ENCODE results near the gene SRMS. TPM values are rescaled to one million over a fixed set of nuclear protein-coding genes. Genes with fewer than 3 reads are reported as not detected.

The SRMS gene
- total RNA-seq, 1 experiment from 2014 or later = 3.2 TPM

GRCh38 chr20:63492982-63493381 is 54.6 kb downstream of the SRMS start:
- Histone ChIP-seq H3K4me1 (ENCODE audit: control insufficient read depth in 1 of 2, insufficient read depth in 2 of 2, low read length in 2 of 2) (peaks cover 11 to 18% of the 10 kb centered on the region in 2 experiments; a peak in 3 of 4 replicates), H3K9me2 (ENCODE audit: insufficient read depth) (no peaks in the 10 kb centered on the region), H3K27ac (ENCODE audit: low read depth, low read length) (no peak overlapping the region), H3K36me3 (ENCODE audit: control insufficient read depth in 1 of 2, insufficient read depth in 2 of 2, low read length in 2 of 2) (peaks cover 44 to 79% of the 10 kb centered on the region in 2 experiments), H3K9ac (ENCODE audit: low read length) (no peak overlapping the region), H3K79me2 (ENCODE audit: insufficient read depth, low read length) (peaks cover 44% of the 10 kb centered on the region), H2AFZ (ENCODE audit: low read depth, low read length, poor library complexity, severe bottlenecking) (no peak overlapping the region), H3K9me3 (ENCODE audit: control insufficient read depth in 1 of 2, insufficient read depth in 1 of 2, low read depth in 1 of 2, low read length in 2 of 2) (no peaks in the 10 kb centered on the region), H4K20me1 (ENCODE audit: insufficient read depth) (no peaks in the 10 kb centered on the region), H3K27me3 (ENCODE audit: insufficient read depth, low read length) (no peaks in the 10 kb centered on the region), H3K4me2 (ENCODE audit: low read length) (no peak overlapping the region), H3K4me3 (replicated peaks in 1 of 2; ENCODE audit: low read depth in 1 of 2, low read length in 2 of 2) (no peak overlapping the region)
- no peak for ATAC-seq
- ChIA-PET RAD21 (ENCODE audit: low non-redundant PET in 1 of 2, low total read pairs in 2 of 2, uncharacterized antibody in 2 of 2, unreplicated experiment in 2 of 2) (no interaction called here), CTCF (no interaction called here), POLR2A (no interaction called here)
- BruUV-seq (replicated peaks) = no TSS peak
- DNase-seq (ENCODE audit: low read depth, low spot score) = no peak
- intact Hi-C loops (cut with micrococcal nuclease) = no loop called here
- TF ChIP-seq REST (IDR thresholded peaks at IDR 0.05; ENCODE audit: low read depth) (no peak), SP1 (IDR thresholded peaks at IDR 0.05; ENCODE audit: low read depth) (no peak), EZH2 (IDR thresholded peaks at IDR 0.05) (no peak), ZFX (IDR thresholded peaks at IDR 0.05) (no peak), MAX (IDR thresholded peaks at IDR 0.05) (no peak), SRF (IDR thresholded peaks at IDR 0.05; ENCODE audit: low read depth) (no peak), ZBTB33 (IDR thresholded peaks at IDR 0.05; ENCODE audit: extremely low read depth, insufficient replicate concordance, low read length) (no peak), EGR1 (IDR thresholded peaks at IDR 0.05; ENCODE audit: low read depth) (no peak), SIN3A (IDR thresholded peaks at IDR 0.05; ENCODE audit: low read depth) (no peak), POLR2AphosphoS5 (IDR thresholded peaks at IDR 0.05; ENCODE audit: low read depth, low read length) (no peak), EZH2phosphoT487 (IDR thresholded peaks at IDR 0.05; ENCODE audit: borderline replicate concordance) (no peak), CBX3 (IDR thresholded peaks at IDR 0.05; ENCODE audit: low read depth) (no peak), POLR2A (IDR thresholded peaks at IDR 0.05; ENCODE audit: borderline replicate concordance, extremely low read depth, insufficient read depth, insufficient read length) (no peak), TCF7L2 (IDR thresholded peaks at IDR 0.05; ENCODE audit: borderline replicate concordance, extremely low read depth, insufficient read depth, insufficient read length) (no peak), CEBPB (IDR thresholded peaks at IDR 0.05; ENCODE audit: low read depth) (no peak), JUND (IDR thresholded peaks at IDR 0.05) (no peak), YY1 (IDR thresholded peaks at IDR 0.05; ENCODE audit: extremely low read depth, insufficient replicate concordance, low read depth, low read length) (no peak), CTCF (IDR thresholded peaks at IDR 0.05 in 2 of 3, conservative IDR thresholded peaks at IDR 0.05 in 1 of 3; ENCODE audit: borderline replicate concordance in 1 of 3, insufficient read depth in 1 of 3, low read depth in 2 of 3, low read length in 2 of 3) (no peak), RAD21 (IDR thresholded peaks at IDR 0.05; ENCODE audit: low read depth) (no peak)
